OCI-M1 (cell line): Measurements from ENCODE around the gene DDR1.
"Not testable (repeated sequence)": the region's sequence is repeated elsewhere in the genome, so short reads cannot be mapped to it uniquely, and the experiment has no call there.

Source experiments
- DNase-seq: peaks from one replicate; lab custom pipeline; 2025; lab: John Stamatoyannopoulos, UW

DDR1 gene

GRCh38 chr6:30883685-30884520 is at the start of gene DDR1:
Gene DDR1 (plus strand): TSS chr6:30884519. CDS start chr6:30888730, 4,211 bp downstream.
- DNase-seq: peak; percentile 31

- no peak for DNase-seq
Observed at GRCh38 chr6:30834646-30835045, 49.7 kb upstream of the DDR1 start.

- no peak for DNase-seq
Observed at GRCh38 chr6:30835576-30835975, 48.7 kb upstream of the DDR1 start.

- no peak for DNase-seq
Observed at GRCh38 chr6:30836431-30836866, 47.9 kb upstream of the DDR1 start.

GRCh38 chr6:30836957-30837356 is 47.4 kb upstream of the DDR1 start:
- no peak for DNase-seq

GRCh38 chr6:30837432-30837831 is 46.9 kb upstream of the DDR1 start:
- no peak for DNase-seq

- DNase-seq: peak; percentile 15
Observed at GRCh38 chr6:30837870-30838269, 46.4 kb upstream of the DDR1 start.

GRCh38 chr6:30839671-30840070 is 44.6 kb upstream of the DDR1 start:
- no peak for DNase-seq

GRCh38 chr6:30840084-30840934 is 44.0 kb upstream of the DDR1 start:
- no peak for DNase-seq

- no peak for DNase-seq
Observed at GRCh38 chr6:30840935-30841643, 43.2 kb upstream of the DDR1 start.

GRCh38 chr6:30841644-30842504 is 42.4 kb upstream of the DDR1 start:
- peak; percentile 68 for DNase-seq

GRCh38 chr6:30842754-30843610 is 41.3 kb upstream of the DDR1 start:
- DNase-seq: no peak

GRCh38 chr6:30843611-30843998 is 40.7 kb upstream of the DDR1 start:
- no peak for DNase-seq

GRCh38 chr6:30844118-30844535 is 40.2 kb upstream of the DDR1 start:
- no peak for DNase-seq

GRCh38 chr6:30845183-30845582 is 39.1 kb upstream of the DDR1 start:
- DNase-seq: no peak

GRCh38 chr6:30847421-30847970 is 36.8 kb upstream of the DDR1 start:
- no peak for DNase-seq

- DNase-seq: no peak
Observed at GRCh38 chr6:30847971-30848436, 36.3 kb upstream of the DDR1 start.

- DNase-seq: no peak
Observed at GRCh38 chr6:30849903-30850651, 34.2 kb upstream of the DDR1 start.

- DNase-seq: not testable (repeated sequence)
Observed at GRCh38 chr6:30852459-30852858, 31.9 kb upstream of the DDR1 start.
